IMR-90 (cell line): ENCODE measurements around the gene DUS2. TPM values are rescaled to one million over a fixed set of nuclear protein-coding genes. Genes with fewer than 3 reads are reported as not detected.

Experiments
- ATAC-seq: fragments of 200-7000 bp; cut with Tn5 transposase; 2 replicates; pipeline ENCODE4 v1.9.1; 2020; ENCODE audit warnings: low read depth, mild to moderate bottlenecking, moderate library complexity
- BruUV-seq: library from RNA; stranded (reverse); fragments of 400-500 nt; replicated peaks from 2 replicates; lab custom pipeline; 2021; lab: Mats Ljungman, UMichigan
- CTCF ChIA-PET: fragments of 300-600 bp; formaldehyde crosslinking; extraction: SDS; loops from one replicate; lab custom pipeline; 2021; ENCODE audit warnings: antibody characterized with exemption; lab: Yijun Ruan, JAX
- POLR2A ChIA-PET: fragments of 300-600 bp; sonication (Branson Sonifier 250); formaldehyde crosslinking; loops from one replicate; lab custom pipeline; 2022; ENCODE audit warnings: antibody characterized with exemption; ENCODE audit not compliant: unreplicated experiment; lab: Charles Lee
- DNase-seq: peaks from one replicate; pipeline ENCODE4 v3.0.0; 2013
- H2AFZ ChIP-seq: replicated peaks from 2 replicates; pipeline ENCODE3; 2013; ENCODE audit warnings: low read length, mild to moderate bottlenecking; ENCODE audit not compliant: poor library complexity
- H2AK5ac ChIP-seq: 2 replicates; pipeline ENCODE4 v1.6.1; 2013; ENCODE audit warnings: low read depth, low read length, inconsistent platforms
- H2AK9ac ChIP-seq: replicated peaks from 2 replicates; pipeline ENCODE3; 2013; ENCODE audit warnings: mild to moderate bottlenecking, low read depth, low read length, moderate library complexity; ENCODE audit not compliant: poor library complexity
- H2BK120ac ChIP-seq: 2 replicates; pipeline ENCODE4 v1.6.1; 2013; ENCODE audit warnings: low read depth, low read length, inconsistent platforms
- H2BK15ac ChIP-seq: 3 replicates; pipeline ENCODE4 v1.6.1; 2013; ENCODE audit warnings: low read depth, low read length, inconsistent platforms
- H2BK20ac ChIP-seq: 2 replicates; pipeline ENCODE4 v1.6.1; 2013; ENCODE audit warnings: low read depth, mild to moderate bottlenecking, inconsistent platforms, low read length, moderate library complexity
- H2BK5ac ChIP-seq: 2 replicates; pipeline ENCODE4 v1.6.1; 2013; ENCODE audit warnings: mild to moderate bottlenecking, low read depth, low read length, inconsistent platforms; ENCODE audit not compliant: poor library complexity, severe bottlenecking
- H3K14ac ChIP-seq: replicated peaks from 2 replicates; pipeline ENCODE4 v1.6.1; 2013; ENCODE audit warnings: low read depth, low read length, inconsistent platforms
- H3K18ac ChIP-seq: 2 replicates; pipeline ENCODE4 v1.6.1; 2013; ENCODE audit warnings: low read depth, low read length, control low read depth
- H3K23ac ChIP-seq: 2 replicates; pipeline ENCODE4 v1.6.1; 2013; ENCODE audit warnings: low read depth, low read length, inconsistent platforms
- H3K27ac ChIP-seq: 2 replicates; pipeline ENCODE4 v1.5.1; 2013; ENCODE audit warnings: mild to moderate bottlenecking, control low read depth, low read length; ENCODE audit not compliant: insufficient read depth
- H3K27me3 ChIP-seq: 2 replicates; pipeline ENCODE4 v1.6.1; 2013; ENCODE audit warnings: low read length; ENCODE audit not compliant: control insufficient read depth, insufficient read depth
- H3K36me3 ChIP-seq: 2 replicates; pipeline ENCODE4 v1.6.1; 2013; ENCODE audit warnings: low read length, mixed read lengths; ENCODE audit not compliant: control insufficient read depth, insufficient read depth
- H3K4ac ChIP-seq: 2 replicates; pipeline ENCODE4 v1.6.1; 2013; ENCODE audit warnings: low read depth, low read length, inconsistent platforms
- H3K4me1 ChIP-seq: 2 replicates; pipeline ENCODE4 v1.6.1; 2013; ENCODE audit warnings: low read length, mixed read lengths; ENCODE audit not compliant: control insufficient read depth, insufficient read depth
- H3K4me2 ChIP-seq: 2 replicates; pipeline ENCODE4 v1.6.1; 2013; ENCODE audit warnings: low read depth, mild to moderate bottlenecking, control low read depth, low read length, moderate library complexity
- H3K4me3 ChIP-seq: 2 replicates; pipeline ENCODE4 v1.5.1; 2013; ENCODE audit warnings: low read depth, mild to moderate bottlenecking, control low read depth, low read length, moderate library complexity; ENCODE audit not compliant: insufficient read depth
- H3K56ac ChIP-seq: 2 replicates; pipeline ENCODE4 v1.6.1; 2013; ENCODE audit warnings: low read length, inconsistent platforms; ENCODE audit not compliant: insufficient read depth; ENCODE audit errors: extremely low read depth
- H3K79me1 ChIP-seq, 2 experiments: 2 replicates each; pipeline ENCODE4 v1.6.1; 2013; ENCODE audit warnings: low read length in 2 of 2, inconsistent platforms in 1 of 2, low read depth in 1 of 2
- H3K9ac ChIP-seq: 2 replicates; pipeline ENCODE4 v1.6.1; 2013; ENCODE audit warnings: low read depth, low read length, control low read depth
- H3K9me1 ChIP-seq: 2 replicates; pipeline ENCODE4 v1.6.1; 2013; ENCODE audit warnings: low read length, inconsistent platforms; ENCODE audit not compliant: insufficient read depth
- H3K9me3 ChIP-seq: 2 replicates; pipeline ENCODE4 v1.6.1; 2013; ENCODE audit warnings: low read length; ENCODE audit not compliant: control insufficient read depth, insufficient read depth
- H4K20me1 ChIP-seq: 2 replicates; pipeline ENCODE4 v1.6.1; 2013; ENCODE audit warnings: low read length, inconsistent platforms; ENCODE audit not compliant: insufficient read depth
- H4K5ac ChIP-seq: 2 replicates; pipeline ENCODE4 v1.6.1; 2013; ENCODE audit warnings: mild to moderate bottlenecking, low read depth, low read length, control low read depth
- H4K8ac ChIP-seq, 2 experiments: 2 replicates each; pipeline ENCODE4 v1.6.1; 2013; ENCODE audit warnings: low read depth in 2 of 2, low read length in 2 of 2, control low read depth in 1 of 2, inconsistent platforms in 1 of 2
- H4K91ac ChIP-seq: 2 replicates; pipeline ENCODE4 v1.6.1; 2013; ENCODE audit warnings: low read depth, low read length, inconsistent platforms; ENCODE audit not compliant: insufficient read depth
- BHLHE40 ChIP-seq: fragments of 150-350 bp; IDR thresholded peaks from 2 replicates; pipeline ENCODE4 v1.6.1; 2016; ENCODE audit warnings: mild to moderate bottlenecking, low read depth, low read length
- CEBPB ChIP-seq: IDR thresholded peaks from 2 replicates; pipeline ENCODE4 v1.6.1; 2012; ENCODE audit warnings: low read depth, low read length, improper control_type of control experiment
- CHD1 ChIP-seq: IDR thresholded peaks from 2 replicates; pipeline ENCODE4 v1.6.1; 2012; ENCODE audit warnings: low read depth, low read length, improper control_type of control experiment
- CTCF ChIP-seq: conservative IDR thresholded peaks from 2 replicates; pipeline ENCODE4 v1.5.1; 2012; ENCODE audit warnings: mild to moderate bottlenecking, low read depth, low read length, improper control_type of control experiment
- FOS ChIP-seq: fragments of 150-350 bp; IDR thresholded peaks from 2 replicates; pipeline ENCODE4 v1.6.1; 2016; ENCODE audit warnings: low read depth, low read length
- MAFK ChIP-seq: IDR thresholded peaks from 2 replicates; pipeline ENCODE4 v1.6.1; 2012; ENCODE audit warnings: low read depth, low read length, improper control_type of control experiment
- MAZ ChIP-seq: IDR thresholded peaks from 2 replicates; pipeline ENCODE4 v1.6.1; 2012; ENCODE audit warnings: low read depth, mild to moderate bottlenecking, low read length, improper control_type of control experiment, moderate library complexity, borderline replicate concordance
- MXI1 ChIP-seq: IDR thresholded peaks from 2 replicates; pipeline ENCODE4 v1.6.1; 2012; ENCODE audit warnings: low read depth, mild to moderate bottlenecking, low read length, moderate library complexity, borderline replicate concordance
- NFE2L2 ChIP-seq: fragments of 150-350 bp; IDR thresholded peaks from 2 replicates; pipeline ENCODE4 v1.6.1; 2016; ENCODE audit warnings: low read depth, mild to moderate bottlenecking, low read length
- POLR2A ChIP-seq: IDR thresholded peaks from 2 replicates; pipeline ENCODE4 v1.6.1; 2012; ENCODE audit warnings: mild to moderate bottlenecking, low read depth, low read length
- RAD21 ChIP-seq: IDR thresholded peaks from 2 replicates; pipeline ENCODE4 v1.6.1; 2012; ENCODE audit warnings: low read length, improper control_type of control experiment
- RCOR1 ChIP-seq: IDR thresholded peaks from 2 replicates; pipeline ENCODE4 v1.6.1; 2012; ENCODE audit warnings: mild to moderate bottlenecking, low read length, improper control_type of control experiment; ENCODE audit not compliant: insufficient replicate concordance
- RFX5 ChIP-seq: IDR thresholded peaks from 2 replicates; pipeline ENCODE4 v1.8.0; 2012; ENCODE audit warnings: low read depth, mild to moderate bottlenecking, low read length, moderate library complexity
- SMC3 ChIP-seq: fragments of 150-350 bp; IDR thresholded peaks from 2 replicates; pipeline ENCODE4 v1.6.1; 2016; ENCODE audit warnings: low read depth, mild to moderate bottlenecking, antibody characterized with exemption, low read length, moderate library complexity
- WGBS, 2 experiments: methylation state at CpG; one replicate each; pipeline versions ENCODE4 v1.1.5 to v1.1.7; 2013; ENCODE audit warnings: missing lambda C conversion rate in 2 of 2; ENCODE audit not compliant: insufficient read length in 1 of 2; ENCODE audit errors: extremely low coverage in 2 of 2; 5-methylcytosine and 5-hydroxymethylcytosine counted together
- dilution Hi-C: fragments of 300-500 bp; cut with HindIII; formaldehyde crosslinking; loops from one replicate; pipeline ENCODE4 v1.14.3; 2018; ENCODE audit warnings: low sequenced_read_pairs; ENCODE audit not compliant: unreplicated experiment
- in situ Hi-C: fragments of 300-500 bp; cut with MboI; formaldehyde crosslinking; loops from 3 replicates; pipeline ENCODE4 v1.14.3; 2019; ENCODE audit warnings: low sequenced_read_pairs, inconsistent platforms, mixed read lengths
- intact Hi-C: fragments of 100-400 bp; cut with micrococcal nuclease; formaldehyde crosslinking; loops from 2 replicates; pipeline ENCODE4 v1.10.0; 2022
- polyA plus RNA-seq, 3 experiments: library from polyadenylated mRNA; depleted of rRNA; stranded (reverse); fragments of >200 nt; gene quantifications; 2 replicates each; pipeline ENCODE4 v1.2.3, GENCODE V29; 2012; ENCODE audit warnings: low replicate concordance in 1 of 3
- total RNA-seq: library from RNA; depleted of rRNA; stranded (reverse); fragments of >200 nt; gene quantifications from 2 replicates; pipeline ENCODE4 v1.2.3, GENCODE V29; 2012
- TF ChIP-seq, protein P1 (sequence below): fragments of 150-350 bp; IDR thresholded peaks from 2 replicates; pipeline ENCODE4 v1.6.1; 2017; ENCODE audit warnings: mild to moderate bottlenecking, antibody characterized with exemption, low read length, low read depth
- TF ChIP-seq, protein P2 (sequence below): fragments of 150-350 bp; IDR thresholded peaks from 2 replicates; pipeline ENCODE4 v1.6.1; 2016; ENCODE audit warnings: low read depth, mild to moderate bottlenecking, low read length, moderate library complexity, borderline replicate concordance

DUS2 gene
- total and polyA plus RNA-seq, 2 of the 4 experiments (the other 2 are of a cell fraction) = 15.8 to 30.5 TPM

DNA sequence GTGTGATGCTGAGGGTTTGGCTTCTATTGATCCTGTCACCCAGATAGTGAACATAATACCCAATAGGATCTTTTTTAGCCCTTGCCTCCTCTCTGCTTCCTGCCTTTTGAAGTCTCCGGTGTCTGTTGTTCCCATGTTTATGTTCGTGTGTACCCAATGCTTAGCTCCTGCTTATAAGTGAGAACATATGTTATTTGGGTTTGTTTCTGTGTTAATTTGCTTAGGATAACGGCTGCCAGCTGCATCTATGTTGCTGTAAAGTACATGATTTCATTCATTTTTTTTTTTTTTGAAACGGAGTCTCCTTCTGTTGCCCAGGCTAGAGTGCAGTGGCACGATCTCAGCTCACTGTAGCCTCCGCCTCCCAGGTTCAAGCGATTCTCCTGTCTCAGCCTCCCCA, 23.0 kb downstream of the DUS2 start:
- BruUV-seq = no TSS peak

More for the DNA sequence above, 23.0 kb downstream of the DUS2 start:
- no peak overlapping the region for H3K27ac ChIP-seq
- ChIA-PET POLR2A (no interaction called here), CTCF (no interaction called here)
- H2AK9ac ChIP-seq = no peak overlapping the region
- no peak overlapping the region for H4K5ac ChIP-seq
- no peak overlapping the region for H2AFZ ChIP-seq
- no peak overlapping the region for H2AK5ac ChIP-seq
- intact Hi-C loops = no loop called here
- peaks cover 0 to 3% of the 10 kb centered on the region in 2 experiments; a peak in 1 of 4 replicates for H3K79me1 ChIP-seq
- 100% methylated on average over 1 of the region's 7 CpGs; no CpG with 5 or more reads in 1 of the 2 experiments for WGBS, 2 experiments
- no peak overlapping the region for H3K18ac ChIP-seq
- no peak overlapping the region for H3K4me3 ChIP-seq
- in situ Hi-C loops = no loop called here
- no peaks in the 10 kb centered on the region for H4K20me1 ChIP-seq
- H3K9ac ChIP-seq = no peak overlapping the region
- H4K91ac ChIP-seq = no peak overlapping the region
- no peak overlapping the region for H3K56ac ChIP-seq
- H3K9me1 ChIP-seq = no peaks in the 10 kb centered on the region
- no peaks in the 10 kb centered on the region for H3K4me1 ChIP-seq
- no peak for ATAC-seq
- H3K4ac ChIP-seq = no peak overlapping the region
- H2BK120ac ChIP-seq = no peak overlapping the region
- H2BK15ac ChIP-seq = no peak overlapping the region
- dilution Hi-C loops = no loop called here
- H2BK5ac ChIP-seq = no peak overlapping the region
- H3K27me3 ChIP-seq = no peaks in the 10 kb centered on the region
- H2BK20ac ChIP-seq = no peak overlapping the region
- DNase-seq = no peak
- peaks cover 22% of the 10 kb centered on the region for H3K36me3 ChIP-seq
- H3K9me3 ChIP-seq = no peaks in the 10 kb centered on the region
- TF ChIP-seq, protein P1, sequence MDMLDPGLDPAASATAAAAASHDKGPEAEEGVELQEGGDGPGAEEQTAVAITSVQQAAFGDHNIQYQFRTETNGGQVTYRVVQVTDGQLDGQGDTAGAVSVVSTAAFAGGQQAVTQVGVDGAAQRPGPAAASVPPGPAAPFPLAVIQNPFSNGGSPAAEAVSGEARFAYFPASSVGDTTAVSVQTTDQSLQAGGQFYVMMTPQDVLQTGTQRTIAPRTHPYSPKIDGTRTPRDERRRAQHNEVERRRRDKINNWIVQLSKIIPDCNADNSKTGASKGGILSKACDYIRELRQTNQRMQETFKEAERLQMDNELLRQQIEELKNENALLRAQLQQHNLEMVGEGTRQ = no peak
- no peak for TF ChIP-seq NFE2L2
- no peak for TF ChIP-seq MAFK
- no peak for TF ChIP-seq RFX5
- TF ChIP-seq MXI1 = no peak
- TF ChIP-seq FOS = no peak
- TF ChIP-seq BHLHE40 = no peak
- no peak for TF ChIP-seq CEBPB
- TF ChIP-seq CTCF = no peak
- TF ChIP-seq RAD21 = no peak
- TF ChIP-seq RCOR1 = no peak
- TF ChIP-seq SMC3 = no peak
- TF ChIP-seq, protein P2, sequence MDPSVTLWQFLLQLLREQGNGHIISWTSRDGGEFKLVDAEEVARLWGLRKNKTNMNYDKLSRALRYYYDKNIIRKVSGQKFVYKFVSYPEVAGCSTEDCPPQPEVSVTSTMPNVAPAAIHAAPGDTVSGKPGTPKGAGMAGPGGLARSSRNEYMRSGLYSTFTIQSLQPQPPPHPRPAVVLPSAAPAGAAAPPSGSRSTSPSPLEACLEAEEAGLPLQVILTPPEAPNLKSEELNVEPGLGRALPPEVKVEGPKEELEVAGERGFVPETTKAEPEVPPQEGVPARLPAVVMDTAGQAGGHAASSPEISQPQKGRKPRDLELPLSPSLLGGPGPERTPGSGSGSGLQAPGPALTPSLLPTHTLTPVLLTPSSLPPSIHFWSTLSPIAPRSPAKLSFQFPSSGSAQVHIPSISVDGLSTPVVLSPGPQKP = no peak
- TF ChIP-seq MAZ = no peak
- TF ChIP-seq CHD1 = no peak
- TF ChIP-seq POLR2A = no peak
- H3K4me2 ChIP-seq = no peak overlapping the region
- no peak overlapping the region for H3K14ac ChIP-seq
- no peak overlapping the region for H3K23ac ChIP-seq
- no peak overlapping the region for H4K8ac ChIP-seq
